ENCODE data around the gene CFAP97.

DNA sequence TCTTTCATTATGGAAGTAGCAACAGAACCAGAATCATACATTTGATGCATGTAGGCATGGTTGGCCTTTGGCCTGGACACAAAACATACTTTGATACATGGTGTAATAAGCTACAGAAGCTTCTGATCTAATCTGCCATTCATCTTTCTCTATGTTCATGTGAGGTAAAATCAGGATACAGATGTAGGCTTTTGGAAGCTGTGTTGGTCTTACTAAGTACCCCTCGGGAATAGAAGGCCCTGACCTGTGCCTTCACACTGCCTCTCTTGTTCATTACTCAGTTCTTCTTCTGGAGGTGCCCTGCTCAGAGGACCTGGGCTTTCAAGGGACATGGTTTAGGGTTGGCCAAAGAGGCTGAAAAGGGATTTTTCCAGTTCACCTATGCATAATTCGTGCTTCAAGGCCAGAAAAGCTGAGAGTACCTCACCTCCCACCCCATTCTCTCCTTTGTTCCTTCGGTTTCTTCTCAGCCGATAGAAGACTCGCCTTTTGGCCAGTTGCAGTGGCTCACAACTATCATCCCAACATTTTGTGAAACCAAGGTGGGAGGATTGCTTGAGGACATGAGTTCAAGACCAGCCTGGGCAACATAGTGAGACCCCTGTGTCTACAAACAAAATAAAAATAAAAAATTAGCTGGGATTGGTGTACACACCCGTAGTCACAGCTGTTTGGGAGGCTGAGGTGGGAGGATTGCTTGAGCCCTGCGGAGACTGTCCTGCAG, 31.5 kb upstream of the CFAP97 start:
- TF ChIP-seq, protein P1, sequence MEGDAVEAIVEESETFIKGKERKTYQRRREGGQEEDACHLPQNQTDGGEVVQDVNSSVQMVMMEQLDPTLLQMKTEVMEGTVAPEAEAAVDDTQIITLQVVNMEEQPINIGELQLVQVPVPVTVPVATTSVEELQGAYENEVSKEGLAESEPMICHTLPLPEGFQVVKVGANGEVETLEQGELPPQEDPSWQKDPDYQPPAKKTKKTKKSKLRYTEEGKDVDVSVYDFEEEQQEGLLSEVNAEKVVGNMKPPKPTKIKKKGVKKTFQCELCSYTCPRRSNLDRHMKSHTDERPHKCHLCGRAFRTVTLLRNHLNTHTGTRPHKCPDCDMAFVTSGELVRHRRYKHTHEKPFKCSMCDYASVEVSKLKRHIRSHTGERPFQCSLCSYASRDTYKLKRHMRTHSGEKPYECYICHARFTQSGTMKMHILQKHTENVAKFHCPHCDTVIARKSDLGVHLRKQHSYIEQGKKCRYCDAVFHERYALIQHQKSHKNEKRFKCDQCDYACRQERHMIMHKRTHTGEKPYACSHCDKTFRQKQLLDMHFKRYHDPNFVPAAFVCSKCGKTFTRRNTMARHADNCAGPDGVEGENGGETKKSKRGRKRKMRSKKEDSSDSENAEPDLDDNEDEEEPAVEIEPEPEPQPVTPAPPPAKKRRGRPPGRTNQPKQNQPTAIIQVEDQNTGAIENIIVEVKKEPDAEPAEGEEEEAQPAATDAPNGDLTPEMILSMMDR (IDR thresholded peaks at IDR 0.05; ENCODE audit: insufficient read depth, low read length, poor library complexity, severe bottlenecking), result no peak
- TF ChIP-seq EZH2phosphoT487 (conservative IDR thresholded peaks at IDR 0.05; ENCODE audit: low read length), result no peak

Measured in SU-DHL-6 (cell line).